GM10248 (cell line): ENCODE measurements around the gene MCC.

Source experiments
- CTCF ChIA-PET: fragments of 300-600 bp; sonication (Branson Sonifier 250); formaldehyde crosslinking; extraction: SDS; loops from one replicate; lab custom pipeline; 2021; ENCODE audit warnings: antibody characterized with exemption; lab: Yijun Ruan, JAX
- POLR2A ChIA-PET: fragments of 350-650 bp; sonication (Branson Sonifier 250); formaldehyde crosslinking; extraction: SDS; loops from one replicate; lab custom pipeline; 2020; ENCODE audit warnings: antibody characterized with exemption; lab: Yijun Ruan, JAX
- DNase-seq: peaks from one replicate; pipeline ENCODE4 v3.0.0; 2012; ENCODE audit errors: extremely low spot score
- CTCF ChIP-seq: IDR thresholded peaks from 2 replicates; pipeline ENCODE4 v1.5.1; 2012; ENCODE audit warnings: mild to moderate bottlenecking, low read depth; ENCODE audit errors: extremely low read depth, missing control alignments, control extremely low read depth

Gene MCC

GRCh38 chr5:113112435-113112834, 375.8 kb downstream of the MCC start:
- TF ChIP-seq CTCF, result no peak
- ChIA-PET CTCF (interaction anchor here (1.6 kb wide), 1 partner anchor 14 kb away, joined by 5 read pairs; no protein-coding TSS in a partner anchor), POLR2A (no interaction called here)
- DNase-seq, result no peak

GRCh38 chr5:113110117-113110516, 378.1 kb downstream of the MCC start:
- ChIA-PET POLR2A (no interaction called here), CTCF (no interaction called here)
- no peak for TF ChIP-seq CTCF
- DNase-seq, result no peak

GRCh38 chr5:113109344-113109743, 378.9 kb downstream of the MCC start:
- CTCF ChIA-PET, result no interaction called here

GRCh38 chr5:113108485-113108884, 379.8 kb downstream of the MCC start:
- ChIA-PET CTCF (no interaction called here), POLR2A (no interaction called here)
- TF ChIP-seq CTCF, result no peak
- DNase-seq, result no peak

More at GRCh38 chr5:113109344-113109743, 378.9 kb downstream of the MCC start:
- TF ChIP-seq CTCF, result no peak
- DNase-seq, result no peak
- POLR2A ChIA-PET, result no interaction called here

GRCh38 chr5:113106821-113107220, 381.4 kb downstream of the MCC start:
- ChIA-PET POLR2A (no interaction called here), CTCF (no interaction called here)
- no peak for TF ChIP-seq CTCF
- no peak for DNase-seq

GRCh38 chr5:113105693-113106280, 382.5 kb downstream of the MCC start:
- TF ChIP-seq CTCF, result no peak
- ChIA-PET CTCF (no interaction called here), POLR2A (no interaction called here)
- no peak for DNase-seq

- DNase-seq, result no peak
- ChIA-PET CTCF (interaction anchor here (1.5 kb wide), 1 partner anchor 12 kb away, joined by 3 read pairs; no protein-coding TSS in a partner anchor), POLR2A (no interaction called here)
- no peak for TF ChIP-seq CTCF
Observed at GRCh38 chr5:113103330-113103729, 384.9 kb downstream of the MCC start.
